ENCODE results near the gene MOK.

The MOK gene

GRCh38 chr14:102252834-102253801 is 51.8 kb downstream of the MOK start:
- H3K9me2 ChIP-seq (replicated peaks; ENCODE audit: insufficient read depth, low read length), result no peaks in the 10 kb centered on the region
- no peaks in the 10 kb centered on the region for H3K79me2 ChIP-seq (ENCODE audit: insufficient read depth, low read length)

GRCh38 chr14:102251161-102251560 is 53.8 kb downstream of the MOK start:
- Histone ChIP-seq H3K27ac (ENCODE audit: low read depth, low read length) (no peak overlapping the region), H3K79me2 (ENCODE audit: insufficient read depth, low read length) (no peaks in the 10 kb centered on the region), H3K9me3 (ENCODE audit: insufficient read depth, low read length) (no peaks in the 10 kb centered on the region), H3K4me2 (ENCODE audit: low read depth, low read length, poor library complexity, severe bottlenecking) (no peak overlapping the region), H3K4me3 (ENCODE audit: insufficient read depth, low read length, poor library complexity, severe bottlenecking) (no peak overlapping the region), H2AFZ (ENCODE audit: low read depth, low read length, severe bottlenecking) (no peak overlapping the region), H3K27me3 (ENCODE audit: low read length) (no peaks in the 10 kb centered on the region), H3K9me2 (replicated peaks; ENCODE audit: insufficient read depth, low read length) (no peaks in the 10 kb centered on the region), H3F3A (ENCODE audit: insufficient read depth) (no peaks in the 10 kb centered on the region), H4K20me1 (ENCODE audit: low read depth, low read length) (no peaks in the 10 kb centered on the region), H3K9ac (ENCODE audit: low read length) (no peak overlapping the region), H3K36me3 (ENCODE audit: low read length) (no peaks in the 10 kb centered on the region)
- TF ChIP-seq CTCF (IDR thresholded peaks at IDR 0.05; ENCODE audit: insufficient read depth, low read length, poor library complexity, severe bottlenecking) (no peak), EZH2phosphoT487 (conservative IDR thresholded peaks at IDR 0.05; ENCODE audit: low read length) (no peak)

More at GRCh38 chr14:102252834-102253801, 51.8 kb downstream of the MOK start:
- H3K36me3 ChIP-seq (ENCODE audit: low read length), result no peaks in the 10 kb centered on the region
- no peak overlapping the region for H3K4me2 ChIP-seq (ENCODE audit: low read depth, low read length, poor library complexity, severe bottlenecking)
- TF ChIP-seq EZH2phosphoT487 (conservative IDR thresholded peaks at IDR 0.05; ENCODE audit: low read length) (no peak), CTCF (IDR thresholded peaks at IDR 0.05; ENCODE audit: insufficient read depth, low read length, poor library complexity, severe bottlenecking) (no peak)
- no peak overlapping the region for H3K4me3 ChIP-seq (ENCODE audit: insufficient read depth, low read length, poor library complexity, severe bottlenecking)
- no peaks in the 10 kb centered on the region for H3F3A ChIP-seq (ENCODE audit: insufficient read depth)
- H4K20me1 ChIP-seq (ENCODE audit: low read depth, low read length), result no peaks in the 10 kb centered on the region
- no peak overlapping the region for H3K27ac ChIP-seq (ENCODE audit: low read depth, low read length)
- no peaks in the 10 kb centered on the region for H3K27me3 ChIP-seq (ENCODE audit: low read length)
- no peaks in the 10 kb centered on the region for H3K9me3 ChIP-seq (ENCODE audit: insufficient read depth, low read length)
- H2AFZ ChIP-seq (ENCODE audit: low read depth, low read length, severe bottlenecking), result no peak overlapping the region
- H3K9ac ChIP-seq (ENCODE audit: low read length), result no peak overlapping the region

GRCh38 chr14:102250636-102251035 is 54.3 kb downstream of the MOK start:
- H3K27ac ChIP-seq (ENCODE audit: low read depth, low read length), result no peak overlapping the region
- no peaks in the 10 kb centered on the region for H3K27me3 ChIP-seq (ENCODE audit: low read length)
- no peaks in the 10 kb centered on the region for H3K9me3 ChIP-seq (ENCODE audit: insufficient read depth, low read length)
- H3K79me2 ChIP-seq (ENCODE audit: insufficient read depth, low read length), result no peaks in the 10 kb centered on the region
- H3K9me2 ChIP-seq (replicated peaks; ENCODE audit: insufficient read depth, low read length), result no peaks in the 10 kb centered on the region
- H3K4me2 ChIP-seq (ENCODE audit: low read depth, low read length, poor library complexity, severe bottlenecking), result no peak overlapping the region
- no peak overlapping the region for H3K4me3 ChIP-seq (ENCODE audit: insufficient read depth, low read length, poor library complexity, severe bottlenecking)
- H4K20me1 ChIP-seq (ENCODE audit: low read depth, low read length), result no peaks in the 10 kb centered on the region
- H3K9ac ChIP-seq (ENCODE audit: low read length), result no peak overlapping the region
- no peaks in the 10 kb centered on the region for H3K36me3 ChIP-seq (ENCODE audit: low read length)
- no peaks in the 10 kb centered on the region for H3F3A ChIP-seq (ENCODE audit: insufficient read depth)
- no peak for TF ChIP-seq EZH2phosphoT487 (conservative IDR thresholded peaks at IDR 0.05; ENCODE audit: low read length)
- no peak for TF ChIP-seq CTCF (IDR thresholded peaks at IDR 0.05; ENCODE audit: insufficient read depth, low read length, poor library complexity, severe bottlenecking)
- H2AFZ ChIP-seq (ENCODE audit: low read depth, low read length, severe bottlenecking), result no peak overlapping the region

All from SU-DHL-6 (cell line).